NCI-H1436 treated with DMSO at 0.1 percent for 48 hours (cell line): ENCODE results near the gene SDR42E1.

Experiments
- DNase-seq: peaks from one replicate; lab custom pipeline; 2025; lab: John Stamatoyannopoulos, UW

SDR42E1 gene

GRCh38 chr16:82011199-82011641 is at the start of gene SDR42E1:
TSS of gene SDR42E1 (minus strand) at chr16:82011470. CDS start at chr16:82000858, 10,612 bp downstream.
- peak; percentile 35 for DNase-seq

- DNase-seq: no peak
Measured at GRCh38 chr16:82059983-82060421, 48.7 kb upstream of the SDR42E1 start.

GRCh38 chr16:82059161-82059982 is 48.1 kb upstream of the SDR42E1 start:
- DNase-seq: no peak

- DNase-seq: no peak
Measured at GRCh38 chr16:82056550-82056896, 45.3 kb upstream of the SDR42E1 start.

GRCh38 chr16:82055728-82056549 is 44.7 kb upstream of the SDR42E1 start:
- DNase-seq: no peak

GRCh38 chr16:82055117-82055516 is 43.8 kb upstream of the SDR42E1 start:
- DNase-seq: no peak

GRCh38 chr16:82051656-82052055 is 40.4 kb upstream of the SDR42E1 start:
- DNase-seq: no peak

- DNase-seq: no peak
Measured at GRCh38 chr16:82050909-82051357, 39.7 kb upstream of the SDR42E1 start.

- no peak for DNase-seq
Measured at GRCh38 chr16:82050506-82050905, 39.2 kb upstream of the SDR42E1 start.

- no peak for DNase-seq
Measured at GRCh38 chr16:82049484-82049883, 38.2 kb upstream of the SDR42E1 start.

- DNase-seq: no peak
Measured at GRCh38 chr16:82047787-82048186, 36.5 kb upstream of the SDR42E1 start.

GRCh38 chr16:82047374-82047773 is 36.1 kb upstream of the SDR42E1 start:
- DNase-seq: no peak

- DNase-seq: no peak
Measured at GRCh38 chr16:82046941-82047340, 35.7 kb upstream of the SDR42E1 start.

- no peak for DNase-seq
Measured at GRCh38 chr16:82046541-82046940, 35.3 kb upstream of the SDR42E1 start.

- no peak for DNase-seq
Measured at GRCh38 chr16:82045465-82045864, 34.2 kb upstream of the SDR42E1 start.

GRCh38 chr16:82044585-82044911 is 33.3 kb upstream of the SDR42E1 start:
- no peak for DNase-seq

- no peak for DNase-seq
Measured at GRCh38 chr16:82043680-82044584, 32.7 kb upstream of the SDR42E1 start.

- no peak for DNase-seq
Measured at GRCh38 chr16:82042846-82043245, 31.6 kb upstream of the SDR42E1 start.

GRCh38 chr16:82042144-82042543 is 30.9 kb upstream of the SDR42E1 start:
- no peak for DNase-seq

- DNase-seq: no peak
Measured at GRCh38 chr16:82041542-82041941, 30.3 kb upstream of the SDR42E1 start.

GRCh38 chr16:82040296-82040695 is 29.0 kb upstream of the SDR42E1 start:
- DNase-seq: no peak

GRCh38 chr16:82037666-82038065 is 26.4 kb upstream of the SDR42E1 start:
- DNase-seq: no peak
